Hepatocyte (in vitro differentiated cells): ENCODE data around the gene SPATS1. TPM values are rescaled to one million over a fixed set of nuclear protein-coding genes. Genes with fewer than 3 reads are reported as not detected.
"Not testable (repeated sequence)": the region's sequence is repeated elsewhere in the genome, so short reads cannot be mapped to it uniquely, and the experiment has no call there.

Experiments used
- DNase-seq: peaks from one replicate; pipeline ENCODE4 v3.0.0-alpha.2; 2016; ENCODE audit warnings: low spot score
- H2AFZ ChIP-seq: fragments of 200-600 bp; sonication (generic); 2 replicates; pipeline ENCODE4 v1.6.0; 2016; ENCODE audit warnings: antibody characterized with exemption, mild to moderate bottlenecking
- H3K27ac ChIP-seq: fragments of 200-600 bp; sonication (generic); 2 replicates; pipeline ENCODE4 v1.5.1; 2016; ENCODE audit warnings: mild to moderate bottlenecking
- H3K27me3 ChIP-seq: fragments of 200-600 bp; sonication (generic); 2 replicates; pipeline ENCODE4 v1.6.1; 2016
- H3K36me3 ChIP-seq: fragments of 200-600 bp; sonication (generic); replicated peaks from 2 replicates; pipeline ENCODE4 v1.5.1; 2016; ENCODE audit warnings: low read depth; ENCODE audit not compliant: insufficient read depth
- H3K4me1 ChIP-seq: fragments of 200-600 bp; sonication (generic); 2 replicates; pipeline ENCODE4 v1.5.1; 2016; ENCODE audit warnings: mild to moderate bottlenecking, moderate library complexity; ENCODE audit not compliant: insufficient read depth
- H3K4me2 ChIP-seq: fragments of 200-600 bp; sonication (generic); 2 replicates; pipeline ENCODE4 v1.6.0; 2016
- H3K4me3 ChIP-seq: fragments of 200-600 bp; sonication (generic); 2 replicates; pipeline ENCODE4 v1.5.1; 2016; ENCODE audit warnings: mild to moderate bottlenecking
- H3K79me2 ChIP-seq: fragments of 200-600 bp; sonication (generic); 2 replicates; pipeline ENCODE4 v1.6.0; 2017; ENCODE audit warnings: mild to moderate bottlenecking
- H3K9me2 ChIP-seq: fragments of 200-600 bp; sonication (generic); replicated peaks from 2 replicates; pipeline ENCODE4 v1.6.0; 2017; ENCODE audit warnings: mild to moderate bottlenecking; ENCODE audit not compliant: insufficient read depth
- H3K9me3 ChIP-seq: fragments of 200-600 bp; sonication (generic); 2 replicates; pipeline ENCODE4 v1.5.1; 2016; ENCODE audit warnings: low read depth, mild to moderate bottlenecking
- H4K20me1 ChIP-seq: fragments of 200-600 bp; sonication (generic); 2 replicates; pipeline ENCODE4 v1.6.0; 2016; ENCODE audit warnings: mild to moderate bottlenecking; ENCODE audit not compliant: insufficient read depth, poor library complexity, severe bottlenecking
- EZH2 ChIP-seq: fragments of 200-600 bp; sonication (generic); IDR thresholded peaks from 2 replicates; pipeline ENCODE4 v1.6.1; 2016; ENCODE audit warnings: antibody characterized with exemption, mild to moderate bottlenecking, borderline replicate concordance
- EZH2phosphoT487 ChIP-seq: fragments of 200-600 bp; sonication (generic); IDR thresholded peaks from one replicate; pipeline ENCODE4 v1.6.1; 2018; ENCODE audit warnings: antibody characterized with exemption, mild to moderate bottlenecking, low read depth, moderate library complexity; ENCODE audit not compliant: unreplicated experiment, severe bottlenecking
- WGBS: methylation state at CpG from one replicate; pipeline ENCODE4 v1.1.6; 2016; ENCODE audit warnings: low lambda C conversion rate; ENCODE audit errors: missing lambda C conversion rate; 5-methylcytosine and 5-hydroxymethylcytosine counted together
- polyA plus RNA-seq: library from polyadenylated mRNA; unstranded; fragments of >200 nt; fragmentation: Nextera tagmentation; extraction: Ambion mirVana; gene quantifications from 2 replicates; pipeline ENCODE4 v1.2.1, GENCODE V29; 2016
- total RNA-seq: library from RNA; depleted of rRNA; stranded (reverse); fragments of >200 nt; gene quantifications from 2 replicates; pipeline ENCODE4 v1.2.3, GENCODE V29; 2014
- TF ChIP-seq, protein P1 (sequence below): fragments of 200-600 bp; sonication (generic); IDR thresholded peaks from 2 replicates; pipeline ENCODE4 v1.5.1; 2016; ENCODE audit warnings: antibody characterized with exemption, mild to moderate bottlenecking; ENCODE audit not compliant: poor library complexity

Gene SPATS1
- total and polyA plus RNA-seq, 2 experiments from 2014 or later = not detected

- Histone ChIP-seq H3K4me1 (no peaks in the 10 kb centered on the region), H3K4me3 (no peak overlapping the region), H3K9me2 (no peaks in the 10 kb centered on the region), H3K27me3 (peaks cover 26% of the 10 kb centered on the region), H4K20me1 (no peaks in the 10 kb centered on the region), H3K4me2 (no peak overlapping the region), H2AFZ (no peak overlapping the region), H3K9me3 (no peaks in the 10 kb centered on the region), H3K36me3 (no peaks in the 10 kb centered on the region), H3K79me2 (no peaks in the 10 kb centered on the region), H3K27ac (no peak overlapping the region)
- TF ChIP-seq EZH2phosphoT487 (no peak), EZH2 (no peak)
- TF ChIP-seq, protein P1, sequence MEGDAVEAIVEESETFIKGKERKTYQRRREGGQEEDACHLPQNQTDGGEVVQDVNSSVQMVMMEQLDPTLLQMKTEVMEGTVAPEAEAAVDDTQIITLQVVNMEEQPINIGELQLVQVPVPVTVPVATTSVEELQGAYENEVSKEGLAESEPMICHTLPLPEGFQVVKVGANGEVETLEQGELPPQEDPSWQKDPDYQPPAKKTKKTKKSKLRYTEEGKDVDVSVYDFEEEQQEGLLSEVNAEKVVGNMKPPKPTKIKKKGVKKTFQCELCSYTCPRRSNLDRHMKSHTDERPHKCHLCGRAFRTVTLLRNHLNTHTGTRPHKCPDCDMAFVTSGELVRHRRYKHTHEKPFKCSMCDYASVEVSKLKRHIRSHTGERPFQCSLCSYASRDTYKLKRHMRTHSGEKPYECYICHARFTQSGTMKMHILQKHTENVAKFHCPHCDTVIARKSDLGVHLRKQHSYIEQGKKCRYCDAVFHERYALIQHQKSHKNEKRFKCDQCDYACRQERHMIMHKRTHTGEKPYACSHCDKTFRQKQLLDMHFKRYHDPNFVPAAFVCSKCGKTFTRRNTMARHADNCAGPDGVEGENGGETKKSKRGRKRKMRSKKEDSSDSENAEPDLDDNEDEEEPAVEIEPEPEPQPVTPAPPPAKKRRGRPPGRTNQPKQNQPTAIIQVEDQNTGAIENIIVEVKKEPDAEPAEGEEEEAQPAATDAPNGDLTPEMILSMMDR = no peak
- DNase-seq = no peak
Measured at GRCh38 chr6:44327096-44327495, 15.4 kb upstream of the SPATS1 start.

- TF ChIP-seq EZH2phosphoT487 (no peak), EZH2 (no peak)
- TF ChIP-seq, protein P1 = no peak
- H3K4me1 ChIP-seq = no peaks in the 10 kb centered on the region
Measured at GRCh38 chr6:44327760-44328159, 14.7 kb upstream of the SPATS1 start.

GRCh38 chr6:44328203-44328602 lies 14.2 kb upstream of the SPATS1 start:
- not testable (repeated sequence) for H3K4me3 ChIP-seq, H3K4me2 ChIP-seq, H4K20me1 ChIP-seq, H3K79me2 ChIP-seq, H3K27ac ChIP-seq, DNase-seq, H3K36me3 ChIP-seq, H3K9me2 ChIP-seq, H3K4me1 ChIP-seq, H3K9me3 ChIP-seq, H2AFZ ChIP-seq
- peaks cover 23% of the 10 kb centered on the region for H3K27me3 ChIP-seq
- WGBS = 39% methylated on average over 7 of the region's 9 CpGs

More at GRCh38 chr6:44327760-44328159, 14.7 kb upstream of the SPATS1 start:
- no peaks in the 10 kb centered on the region for H3K79me2 ChIP-seq
- no peaks in the 10 kb centered on the region for H3K9me3 ChIP-seq
- no peaks in the 10 kb centered on the region for H3K36me3 ChIP-seq
- DNase-seq = no peak
- H3K27me3 ChIP-seq = peaks cover 24% of the 10 kb centered on the region
- no peaks in the 10 kb centered on the region for H4K20me1 ChIP-seq
- 72% methylated on average over 2 of the region's 2 CpGs for WGBS
- H3K9me2 ChIP-seq = no peaks in the 10 kb centered on the region
- H2AFZ ChIP-seq = no peak overlapping the region
- H3K27ac ChIP-seq = no peak overlapping the region
- no peak overlapping the region for H3K4me3 ChIP-seq
- H3K4me2 ChIP-seq = no peak overlapping the region

DNA sequence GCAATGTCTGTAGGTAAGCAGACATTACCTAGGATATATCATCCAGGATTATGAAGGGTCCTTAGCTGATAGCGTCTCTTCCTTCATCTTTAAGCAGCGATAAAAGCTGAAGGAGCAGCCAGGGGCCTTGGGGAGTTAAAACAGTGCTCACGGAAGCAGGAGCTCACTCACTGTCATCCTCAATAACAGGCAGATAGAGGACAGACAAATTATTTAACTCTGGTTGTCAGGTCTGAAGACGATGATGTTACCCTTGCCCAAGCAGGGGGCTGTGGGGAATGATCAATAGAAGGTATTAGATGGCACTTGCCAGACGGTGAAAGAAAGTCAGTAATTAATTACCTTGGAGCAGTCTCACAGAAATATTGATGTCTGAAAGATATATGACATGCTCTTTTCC lies 12.6 kb upstream of the SPATS1 start:
- 69% methylated on average over 5 of the region's 5 CpGs for WGBS
- Histone ChIP-seq H3K4me2 (no peak overlapping the region), H3K9me2 (no peaks in the 10 kb centered on the region), H3K36me3 (no peaks in the 10 kb centered on the region), H3K4me1 (no peaks in the 10 kb centered on the region), H3K9me3 (no peaks in the 10 kb centered on the region), H3K27ac (no peak overlapping the region), H3K79me2 (no peaks in the 10 kb centered on the region), H3K4me3 (no peak overlapping the region), H2AFZ (no peak overlapping the region), H4K20me1 (no peaks in the 10 kb centered on the region), H3K27me3 (peaks cover 23% of the 10 kb centered on the region)
- no peak for DNase-seq
- TF ChIP-seq, protein P1 = no peak
- TF ChIP-seq EZH2 (no peak), EZH2phosphoT487 (no peak)
